OCI-LY7 (cell line): ENCODE measurements around the gene VPS39.

Experiments
- EZH2phosphoT487 ChIP-seq: fragments of 200-600 bp; sonication (generic); IDR thresholded peaks from 2 replicates; pipeline ENCODE4 v1.6.1; 2018; ENCODE audit warnings: low read depth, borderline replicate concordance, mild to moderate bottlenecking, mixed run types, antibody characterized with exemption, low read length, moderate library complexity, mixed read lengths
- TF ChIP-seq, protein P1 (sequence below): fragments of 200-600 bp; sonication (generic); conservative IDR thresholded peaks from 2 replicates; pipeline ENCODE4 v1.5.1; 2014; ENCODE audit warnings: mild to moderate bottlenecking, antibody characterized with exemption, low read length, moderate library complexity, mixed read lengths

DNA sequence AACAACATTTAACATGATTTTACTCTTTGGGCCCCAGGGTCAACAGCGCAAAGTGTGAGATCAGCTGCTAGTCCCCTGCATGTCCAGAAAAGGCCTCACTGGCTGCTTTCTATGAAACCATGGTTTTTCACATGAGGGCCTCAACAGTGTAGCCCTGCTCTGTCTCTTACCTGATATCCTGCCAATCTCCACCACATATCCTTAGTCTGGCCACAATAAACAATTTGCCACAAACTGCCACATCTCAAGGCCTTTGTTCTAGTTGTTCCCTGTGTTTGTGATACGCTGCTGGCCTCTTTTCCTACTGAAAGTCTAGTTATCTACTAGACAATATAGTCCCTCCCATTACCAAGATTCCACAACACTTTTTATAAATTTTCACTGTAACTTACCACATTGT is 17.7 kb downstream of the VPS39 start:
- TF ChIP-seq, protein P1, sequence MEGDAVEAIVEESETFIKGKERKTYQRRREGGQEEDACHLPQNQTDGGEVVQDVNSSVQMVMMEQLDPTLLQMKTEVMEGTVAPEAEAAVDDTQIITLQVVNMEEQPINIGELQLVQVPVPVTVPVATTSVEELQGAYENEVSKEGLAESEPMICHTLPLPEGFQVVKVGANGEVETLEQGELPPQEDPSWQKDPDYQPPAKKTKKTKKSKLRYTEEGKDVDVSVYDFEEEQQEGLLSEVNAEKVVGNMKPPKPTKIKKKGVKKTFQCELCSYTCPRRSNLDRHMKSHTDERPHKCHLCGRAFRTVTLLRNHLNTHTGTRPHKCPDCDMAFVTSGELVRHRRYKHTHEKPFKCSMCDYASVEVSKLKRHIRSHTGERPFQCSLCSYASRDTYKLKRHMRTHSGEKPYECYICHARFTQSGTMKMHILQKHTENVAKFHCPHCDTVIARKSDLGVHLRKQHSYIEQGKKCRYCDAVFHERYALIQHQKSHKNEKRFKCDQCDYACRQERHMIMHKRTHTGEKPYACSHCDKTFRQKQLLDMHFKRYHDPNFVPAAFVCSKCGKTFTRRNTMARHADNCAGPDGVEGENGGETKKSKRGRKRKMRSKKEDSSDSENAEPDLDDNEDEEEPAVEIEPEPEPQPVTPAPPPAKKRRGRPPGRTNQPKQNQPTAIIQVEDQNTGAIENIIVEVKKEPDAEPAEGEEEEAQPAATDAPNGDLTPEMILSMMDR = no peak
- no peak for TF ChIP-seq EZH2phosphoT487
